ENCODE measurements around the gene ATG4B. TPM values are rescaled to one million over a fixed set of nuclear protein-coding genes. Genes with fewer than 3 reads are reported as not detected.

Gene ATG4B
- total and polyA plus RNA-seq, 2 of the 8 experiments (the other 6 are each of a cell fraction or from before 2014, with no cell fraction given): 103 to 155 TPM

- no peak overlapping the region for H2BK15ac ChIP-seq (ENCODE audit: low read length)
- no peak overlapping the region for H2AK5ac ChIP-seq (ENCODE audit: low read depth, low read length)
- no peak overlapping the region for H2BK12ac ChIP-seq (ENCODE audit: low read depth, low read length)
- peaks cover 3 to 7% of the 10 kb centered on the region in 2 experiments for H4K20me1 ChIP-seq (replicated peaks in 1 of 2; ENCODE audit: control insufficient read depth in 1 of 2, insufficient read depth in 2 of 2, low read length in 2 of 2)
- H3K9me3 ChIP-seq (ENCODE audit: insufficient read depth in 2 of 2, low read depth in 1 of 2, low read length in 1 of 2): no peaks in the 10 kb centered on the region
- no peak overlapping the region for H2BK20ac ChIP-seq (ENCODE audit: low read length)
- H2BK120ac ChIP-seq (replicated peaks; ENCODE audit: low read depth, low read length): no peak overlapping the region
- H3K4me1 ChIP-seq (replicated peaks in 1 of 4; ENCODE audit: control insufficient read depth in 3 of 4, insufficient read depth in 4 of 4, low read length in 3 of 4): no peaks in the 10 kb centered on the region
- DNase-seq (ENCODE audit: low read depth in 1 of 2, low spot score in 2 of 2): no peak
- H3K4me3 ChIP-seq (ENCODE audit: extremely low read depth in 1 of 4, insufficient read depth in 2 of 4, low read depth in 3 of 4, low read length in 4 of 4): no peak overlapping the region
- no peak overlapping the region for H3K23ac ChIP-seq (ENCODE audit: insufficient read length)
- H3K14ac ChIP-seq (ENCODE audit: insufficient read length): no peak overlapping the region
- no peak overlapping the region for H3K4me2 ChIP-seq (ENCODE audit: insufficient read depth in 1 of 2, low read depth in 2 of 2, low read length in 2 of 2)
- H3K27ac ChIP-seq (ENCODE audit: low read depth, low read length): no peak overlapping the region
- peaks cover 0 to 12% (median 2%) of the 10 kb centered on the region in 4 experiments; a peak in 5 of 8 replicates for H3K36me3 ChIP-seq (ENCODE audit: control insufficient read depth in 2 of 4, insufficient read depth in 4 of 4, low read length in 3 of 4)
- WGBS, 2 experiments (ENCODE audit: extremely low coverage in 1 of 2, insufficient coverage in 1 of 2, insufficient read length in 1 of 2, insufficient replicate concordance in 2 of 2, low coverage in 1 of 2, low lambda C conversion rate in 2 of 2, missing lambda C conversion rate in 1 of 2): 93% methylated on average over 6 of the region's 6 CpGs; no CpG with 5 or more reads in 1 of the 2 experiments
- no peak for FAIRE-seq
- H4K91ac ChIP-seq (replicated peaks; ENCODE audit: insufficient read length, low read length): no peak overlapping the region
- H3K56ac ChIP-seq (replicated peaks; ENCODE audit: insufficient read length, low read depth, low read length): no peak overlapping the region
- H3K18ac ChIP-seq (ENCODE audit: extremely low read depth, low read length): no peak overlapping the region
- no peak overlapping the region for H4K5ac ChIP-seq (ENCODE audit: insufficient read length, low read depth, low read length)
- ChIA-PET CTCF (ENCODE audit: partially characterized antibody) (interaction anchor here (1.4 to 4.2 kb wide), 4 partner anchors 8 to 208 kb away, joined by 4 to 18 read pairs (median 6); no protein-coding TSS in a partner anchor), POLR2A (ENCODE audit: partially characterized antibody) (interaction anchor here (0.9 to 1.8 kb wide), 2 partner anchors 37 to 38 kb away, joined by 3 to 4 read pairs; no protein-coding TSS in a partner anchor)
- H3K23me2 ChIP-seq (ENCODE audit: low read depth, low read length): no peaks in the 10 kb centered on the region
- no peak overlapping the region for H4K8ac ChIP-seq (ENCODE audit: extremely low read depth, insufficient read depth, low read length)
- no peak overlapping the region for H2BK5ac ChIP-seq (ENCODE audit: low read depth, low read length)
- H3K9ac ChIP-seq (replicated peaks in 1 of 4; ENCODE audit: extremely low read depth in 1 of 4, low read depth in 3 of 4, low read length in 3 of 4): no peak overlapping the region
- no peak overlapping the region for H2AFZ ChIP-seq (ENCODE audit: low read length)
- no peaks in the 10 kb centered on the region for H3K27me3 ChIP-seq (replicated peaks in 1 of 4; ENCODE audit: control insufficient read depth in 3 of 4, extremely low read depth in 1 of 4, insufficient read depth in 3 of 4, low read length in 3 of 4)
- H3K79me2 ChIP-seq (ENCODE audit: control insufficient read depth in 1 of 2, insufficient read depth in 2 of 2, low read length in 2 of 2): no peaks in the 10 kb centered on the region
- no peaks in the 10 kb centered on the region; the same call in 1 of the 2 replicates for H3K79me1 ChIP-seq (ENCODE audit: low read depth, low read length)
- no peak overlapping the region for H3K4ac ChIP-seq (replicated peaks; ENCODE audit: insufficient read length, low read depth, low read length)
Observed at GRCh38 chr2:241599615-241600014, 37.9 kb upstream of the ATG4B start.

Measured in H1 (cell line).